GM13976 (cell line): ENCODE data around the gene SLC22A3.

Experiments used
- DNase-seq: peaks from one replicate; pipeline ENCODE4 v3.0.0; 2012; ENCODE audit warnings: low spot score
- CTCF ChIP-seq: IDR thresholded peaks from 2 replicates; pipeline ENCODE4 v1.5.1; 2012; ENCODE audit warnings: borderline replicate concordance, mild to moderate bottlenecking; ENCODE audit not compliant: insufficient read depth; ENCODE audit errors: extremely low read depth, missing control alignments, control extremely low read depth
- in situ Hi-C: fragments of 300-500 bp; cut with MboI; formaldehyde crosslinking; loops from one replicate; pipeline ENCODE4 v1.12.0; 2022; ENCODE audit warnings: low sequenced_read_pairs, mixed read lengths, inconsistent platforms; ENCODE audit not compliant: unreplicated experiment

SLC22A3 gene

GRCh38 chr6:160358225-160359119 lies 10.3 kb downstream of the SLC22A3 start:
- DNase-seq = no peak
- in situ Hi-C loops = no loop called here

GRCh38 chr6:160360955-160361354 lies 12.8 kb downstream of the SLC22A3 start:
- in situ Hi-C loops = no loop called here
- TF ChIP-seq CTCF = no peak
- no peak for DNase-seq

More at GRCh38 chr6:160358225-160359119, 10.3 kb downstream of the SLC22A3 start:
- TF ChIP-seq CTCF = no peak

GRCh38 chr6:160362556-160362955 lies 14.4 kb downstream of the SLC22A3 start:
- DNase-seq = no peak
- in situ Hi-C loops = no loop called here
- TF ChIP-seq CTCF = no peak

- DNase-seq = no peak
- in situ Hi-C loops = no loop called here
- TF ChIP-seq CTCF = no peak
Observed at GRCh38 chr6:160363016-160363996, 15.1 kb downstream of the SLC22A3 start.

- no peak for DNase-seq
- in situ Hi-C loops = no loop called here
- no peak for TF ChIP-seq CTCF
Observed at GRCh38 chr6:160365117-160365516, 16.9 kb downstream of the SLC22A3 start.

GRCh38 chr6:160367798-160368547 lies 19.8 kb downstream of the SLC22A3 start:
- in situ Hi-C loops = no loop called here
- DNase-seq = no peak
- TF ChIP-seq CTCF = no peak
